T-helper 1 cell (primary cell): ENCODE results near the gene CACNA2D3.
"Not testable (repeated sequence)": the region's sequence is repeated elsewhere in the genome, so short reads cannot be mapped to it uniquely, and the experiment has no call there.

ENCODE experiments used
- DNase-seq, 5 donors: peaks; one replicate each; pipeline ENCODE4 v3.0.0-alpha.2; 2012 to 2020

The CACNA2D3 gene

GRCh38 chr3:54639790-54640372 is 517.5 kb downstream of the CACNA2D3 start:
- DNase-seq: not testable (repeated sequence)

DNA sequence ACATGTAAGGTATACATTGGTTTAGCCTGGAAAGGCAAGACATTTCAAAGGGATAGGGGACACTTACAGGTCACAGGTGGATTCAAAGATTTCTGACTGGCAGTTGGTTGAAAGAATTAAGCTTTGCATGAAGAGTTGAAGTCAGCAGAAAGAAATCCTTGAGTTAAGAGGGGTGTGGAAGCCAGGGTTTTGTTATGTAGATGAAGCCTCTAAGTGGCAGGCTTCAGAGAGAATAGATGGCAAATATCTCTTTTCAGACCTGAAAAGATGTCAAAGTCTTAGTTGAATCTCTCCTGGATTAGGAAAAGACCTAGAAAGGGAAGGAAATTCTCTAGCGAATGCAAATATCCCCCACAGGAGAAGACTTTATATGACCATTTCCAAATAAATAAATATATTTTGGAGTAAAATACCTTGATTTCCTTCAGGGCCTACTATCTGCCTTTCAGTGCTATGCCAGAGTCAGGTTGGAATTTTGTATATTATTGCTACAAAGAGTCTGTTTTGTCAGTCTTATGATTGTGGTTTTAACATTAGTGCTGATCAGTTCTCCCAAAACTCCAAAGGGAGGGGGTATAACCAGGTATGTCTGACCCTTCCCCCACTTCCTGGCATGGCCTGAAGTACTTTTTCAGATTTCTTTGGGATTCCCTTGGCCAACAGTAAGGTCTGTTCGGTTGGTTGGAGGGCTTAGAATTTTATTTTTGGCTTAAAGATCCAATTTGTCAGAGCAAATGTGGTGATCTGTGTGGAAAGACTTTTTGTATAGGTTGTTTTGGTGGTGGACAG is 519.1 kb downstream of the CACNA2D3 start:
- no peak for DNase-seq

DNA sequence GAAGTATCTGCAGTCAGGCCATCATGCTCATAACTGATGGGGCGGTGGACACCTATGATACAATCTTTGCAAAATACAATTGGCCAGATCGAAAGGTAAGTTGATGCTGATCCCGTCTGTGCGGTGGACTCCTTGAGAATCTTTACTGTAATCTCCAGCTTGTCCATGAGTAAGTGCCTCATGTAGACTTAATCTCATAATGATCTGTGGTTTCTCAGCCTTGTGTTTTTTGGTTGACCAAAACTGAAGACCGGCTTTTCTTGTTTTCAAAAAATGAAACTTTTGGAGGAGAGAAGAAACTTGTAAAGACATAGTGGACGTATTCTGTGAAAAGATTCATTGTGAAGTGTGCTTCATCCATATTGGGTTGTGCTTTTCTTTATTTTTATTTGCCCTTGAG is 519.8 kb downstream of the CACNA2D3 start:
- no peak for DNase-seq

GRCh38 chr3:54647721-54648120 is 525.4 kb downstream of the CACNA2D3 start:
- DNase-seq: no peak

- no peak for DNase-seq
These were observed 527.2 kb downstream of the CACNA2D3 start for GRCh38 chr3:54649551-54649950.

DNA sequence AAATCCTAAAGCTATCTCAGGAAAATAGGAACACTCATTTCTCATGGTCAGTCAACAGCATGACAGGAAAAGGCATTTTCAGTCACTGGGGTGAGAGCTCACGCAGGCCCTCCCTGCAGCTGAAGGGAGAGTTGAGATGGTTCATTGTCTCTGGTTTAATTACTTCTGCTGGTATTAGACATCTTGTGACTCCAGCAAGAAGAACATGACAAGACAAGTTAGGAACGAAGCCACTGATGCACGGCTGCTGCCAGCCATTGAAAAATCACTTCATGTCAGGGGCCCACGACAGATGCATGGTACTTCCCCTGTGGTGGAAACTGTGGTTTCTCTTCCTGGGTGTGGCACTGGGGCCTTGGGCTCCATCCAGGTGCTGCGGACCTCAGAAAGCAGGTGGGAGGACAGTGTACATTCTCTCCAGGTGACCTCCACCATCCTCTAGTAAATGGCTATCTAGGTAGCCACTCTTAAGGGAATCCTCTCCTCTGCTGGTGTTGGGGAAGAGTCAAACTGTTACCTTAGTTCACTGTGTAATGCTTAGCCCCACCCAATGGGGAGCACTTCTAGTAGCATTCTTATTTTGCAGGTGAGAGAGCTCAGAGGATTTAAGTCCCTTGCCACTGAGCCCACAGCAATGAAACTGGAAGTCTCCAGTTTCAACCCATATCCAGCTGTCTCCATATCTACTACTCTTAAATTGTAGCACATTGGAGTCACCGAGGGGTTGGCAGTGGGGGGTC is 531.3 kb downstream of the CACNA2D3 start:
- no peak for DNase-seq

GRCh38 chr3:54654776-54655175 is 532.4 kb downstream of the CACNA2D3 start:
- DNase-seq: no peak

GRCh38 chr3:54659347-54659746 is 537.0 kb downstream of the CACNA2D3 start:
- DNase-seq: no peak

DNA sequence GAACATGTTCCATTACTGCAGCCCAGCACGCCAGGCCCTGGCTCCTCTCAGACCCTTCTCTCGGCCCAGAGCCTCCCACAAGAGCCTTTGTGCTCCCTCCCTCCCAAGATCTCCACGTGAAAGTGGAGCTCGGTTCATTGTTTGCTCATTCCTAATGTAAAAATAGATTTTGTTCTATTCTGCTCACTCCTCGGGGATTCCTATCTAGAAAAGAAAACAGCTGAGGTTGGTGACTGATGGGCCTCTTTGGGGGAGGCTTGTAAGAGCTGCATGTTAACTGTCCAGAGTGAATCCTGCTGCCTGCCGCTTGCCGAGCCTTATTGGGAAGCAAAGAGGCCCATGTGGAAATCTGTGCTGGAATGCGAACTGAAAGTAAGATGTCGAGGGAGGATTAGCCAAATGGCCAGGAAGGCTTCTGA is 538.4 kb downstream of the CACNA2D3 start:
- DNase-seq: no peak

DNA sequence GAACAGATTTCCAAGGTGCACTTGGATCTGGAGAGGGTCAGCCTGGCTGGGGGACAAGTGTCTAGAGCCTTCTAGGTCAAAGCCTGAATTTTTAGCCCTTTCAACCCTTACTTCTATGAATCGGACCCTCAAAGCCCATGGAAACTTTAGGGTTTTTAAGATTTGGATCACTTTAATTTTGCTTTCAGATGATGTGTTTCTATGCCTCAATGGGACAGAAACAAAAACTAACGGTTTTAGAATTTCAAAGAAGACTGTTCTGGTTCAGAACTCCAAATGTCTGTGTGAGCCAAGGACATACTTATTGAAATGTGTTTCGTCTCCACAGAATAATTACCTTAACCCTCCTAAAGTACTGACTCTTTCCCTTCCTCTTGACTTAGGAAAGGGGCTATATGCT is 538.8 kb downstream of the CACNA2D3 start:
- DNase-seq: no peak

DNA sequence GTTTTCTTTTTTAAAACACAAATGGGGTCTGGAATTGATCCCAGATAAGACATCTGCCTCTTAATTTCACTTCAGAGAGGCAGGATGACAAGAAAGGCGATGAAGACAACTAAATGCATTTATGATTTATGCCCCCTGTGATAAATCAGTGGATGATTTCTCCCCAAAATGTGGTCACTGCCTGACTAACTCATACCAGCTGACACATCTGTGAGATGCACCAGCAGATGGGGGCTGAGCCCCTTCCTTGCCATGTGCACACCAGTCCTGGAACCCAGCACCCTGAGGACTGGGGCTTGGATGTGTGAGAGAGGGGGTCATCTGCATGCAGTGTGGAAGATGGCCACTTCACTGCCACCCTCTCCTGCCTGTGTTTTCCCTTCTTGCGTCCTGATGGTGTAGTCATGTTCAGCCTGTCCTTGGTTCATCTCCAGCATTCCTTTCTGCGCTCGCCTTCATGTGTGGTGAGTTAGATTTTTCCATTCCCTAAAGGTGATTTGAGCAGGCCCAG is 541.2 kb downstream of the CACNA2D3 start:
- DNase-seq: no peak

DNA sequence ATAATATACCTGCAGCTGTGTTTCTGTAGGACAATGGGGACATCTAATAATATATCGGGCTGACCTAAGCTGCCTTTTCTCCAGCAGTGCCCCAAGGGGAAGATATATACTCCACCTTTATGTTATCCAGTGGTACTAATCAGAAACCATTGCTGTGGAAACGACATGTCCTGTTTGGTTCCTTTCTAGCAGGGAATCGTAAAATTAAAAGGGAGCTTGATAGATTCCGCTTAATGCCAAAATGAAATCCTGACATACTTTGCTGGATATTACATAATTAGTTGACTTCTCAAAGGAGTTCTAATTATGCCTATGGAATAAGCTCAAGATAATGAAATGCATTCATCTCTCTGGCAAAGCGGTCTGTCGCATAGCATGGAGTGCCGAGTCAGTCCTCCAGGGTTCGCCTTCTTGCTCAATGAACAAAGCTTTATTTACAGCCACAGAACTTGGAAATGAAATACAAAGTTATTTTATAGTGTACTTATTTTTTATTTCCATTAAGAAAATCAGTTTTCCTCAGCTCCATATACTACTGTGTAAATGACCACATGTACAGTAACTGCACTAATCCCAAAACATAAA is 542.8 kb downstream of the CACNA2D3 start:
- DNase-seq: no peak

DNA sequence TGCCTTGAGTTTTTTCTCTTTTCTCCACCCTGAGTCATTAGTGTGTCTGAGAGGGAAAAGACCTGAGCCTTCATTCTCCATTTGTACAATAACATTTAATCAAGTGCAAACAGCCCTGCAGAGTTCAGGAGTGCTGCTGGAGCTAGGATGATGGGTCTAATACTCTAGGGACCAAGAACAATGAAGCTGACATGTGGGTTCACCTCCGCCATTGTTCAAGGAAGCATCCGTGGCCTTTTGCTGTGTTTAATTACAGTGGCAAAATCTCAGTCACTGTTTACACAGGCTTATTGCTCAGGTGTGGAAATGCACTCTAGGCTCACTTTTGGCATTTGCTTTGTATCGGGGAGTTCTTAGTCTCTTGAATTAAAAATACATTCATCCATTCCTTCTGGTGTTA is 545.9 kb downstream of the CACNA2D3 start:
- no peak for DNase-seq

- DNase-seq: no peak
These were observed 548.0 kb downstream of the CACNA2D3 start for GRCh38 chr3:54670201-54671000.

- no peak for DNase-seq
These were observed 549.2 kb downstream of the CACNA2D3 start for GRCh38 chr3:54671511-54671910.

DNA sequence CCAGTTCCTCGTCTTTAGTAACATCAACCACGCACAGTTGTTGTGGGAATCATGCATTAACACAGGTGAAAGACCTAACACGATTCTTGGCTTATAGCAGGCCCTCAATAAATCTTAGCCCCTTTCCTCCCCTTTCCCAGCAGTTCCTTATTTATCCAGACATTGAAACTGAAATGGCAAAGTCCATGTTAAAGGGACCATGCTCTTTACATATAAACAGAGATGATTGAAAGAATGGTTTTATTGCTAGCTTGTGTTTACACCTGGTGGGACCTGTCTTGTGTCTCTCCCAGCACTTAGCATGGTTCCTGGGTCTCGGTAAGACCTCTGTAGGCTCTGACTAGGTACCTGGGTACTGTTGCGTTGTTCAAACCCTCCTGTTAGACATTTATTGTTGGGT is 553.7 kb downstream of the CACNA2D3 start:
- no peak for DNase-seq

- DNase-seq: no peak
These were observed 559.4 kb downstream of the CACNA2D3 start for GRCh38 chr3:54681706-54682105.

GRCh38 chr3:54685213-54685612 is 562.9 kb downstream of the CACNA2D3 start:
- DNase-seq: no peak

- DNase-seq: no peak
These were observed 569.0 kb downstream of the CACNA2D3 start for GRCh38 chr3:54691289-54691771.

DNA sequence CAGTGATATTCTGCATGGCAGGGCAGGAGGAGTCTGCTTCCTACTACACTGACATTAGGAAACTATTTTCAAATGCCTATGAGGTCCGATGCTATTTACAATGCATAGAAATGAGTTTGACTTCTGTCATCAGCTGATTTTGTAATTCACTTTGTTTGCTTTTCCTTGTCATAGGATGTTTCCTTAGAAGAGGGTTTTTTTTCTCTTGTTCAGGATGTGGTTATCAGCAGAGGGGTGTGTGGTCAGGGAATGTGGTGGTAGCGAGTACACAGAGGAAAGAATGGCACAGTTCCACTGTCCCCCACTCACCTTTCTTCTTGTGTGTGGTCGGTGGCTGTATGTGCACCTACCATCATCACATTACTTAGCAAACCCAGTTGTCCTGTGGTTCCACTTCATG is 574.0 kb downstream of the CACNA2D3 start:
- no peak for DNase-seq

DNA sequence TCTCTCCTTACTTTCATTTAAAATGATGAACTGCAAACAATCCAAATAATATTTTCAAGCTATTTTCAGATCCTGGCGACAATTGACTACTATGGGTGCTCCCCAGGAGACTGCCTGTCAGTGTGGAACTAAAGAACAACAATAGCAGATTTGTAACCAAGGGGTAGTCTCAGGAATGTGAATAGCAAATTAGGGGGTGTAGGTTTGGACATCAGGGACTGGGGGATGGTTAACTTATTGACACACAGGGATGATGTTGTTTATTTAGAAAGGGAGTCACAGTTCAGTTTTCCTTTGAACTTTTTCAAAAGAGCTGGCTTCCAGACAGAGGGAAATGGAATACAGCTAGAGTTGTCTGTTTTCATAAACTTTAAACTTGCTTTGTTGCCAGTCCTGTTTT is 575.7 kb downstream of the CACNA2D3 start:
- DNase-seq: no peak

DNA sequence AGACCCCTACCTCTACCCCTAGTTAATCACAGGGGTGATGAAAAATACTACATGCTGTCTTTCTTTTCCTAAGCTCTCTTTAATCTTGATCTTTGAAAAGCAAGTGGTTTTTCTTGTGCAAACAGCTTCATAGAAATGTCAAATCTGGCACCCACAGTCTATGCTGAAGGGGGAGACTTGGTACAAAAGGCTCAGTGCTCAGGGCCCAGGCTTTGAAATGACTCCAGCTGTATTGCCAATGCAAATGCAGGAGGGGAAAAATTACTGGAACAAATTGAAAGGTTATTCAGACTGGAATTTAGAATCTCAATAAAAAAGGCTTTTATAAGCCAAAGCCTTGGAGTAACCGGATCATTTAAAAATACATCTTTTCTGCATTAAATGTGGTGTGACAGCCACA is 581.6 kb downstream of the CACNA2D3 start:
- no peak for DNase-seq
